ENCODE data around the gene PRR23A.
"Not testable (repeated sequence)": the region's sequence is repeated elsewhere in the genome, so short reads cannot be mapped to it uniquely, and the experiment has no call there.

The PRR23A gene

GRCh38 chr3:139006051-139006716, at the start of gene PRR23A:
Gene PRR23A, minus strand, starts transcription at chr3:139006268. Its CDS starts 0 bp downstream, at chr3:139006268.
- DNase-seq = no peak

- DNase-seq = no peak
Measured at GRCh38 chr3:139052802-139053600, 46.9 kb upstream of the PRR23A start.

GRCh38 chr3:139044366-139045210, 38.5 kb upstream of the PRR23A start, which contains the start of gene PRR23C:
Gene PRR23C, minus strand, starts transcription at chr3:139044892. Its CDS starts 272 bp downstream, at chr3:139044620.
- DNase-seq = no peak

GRCh38 chr3:139043554-139044365, 37.7 kb upstream of the PRR23A start:
- DNase-seq = no peak

- DNase-seq = no peak
Measured at GRCh38 chr3:139037478-139037877, 31.4 kb upstream of the PRR23A start.

- DNase-seq = no peak
Measured at GRCh38 chr3:139032326-139033002, 26.4 kb upstream of the PRR23A start.

GRCh38 chr3:139030576-139030975, 24.5 kb upstream of the PRR23A start:
- not testable (repeated sequence) for DNase-seq

GRCh38 chr3:139024968-139025367, 18.9 kb upstream of the PRR23A start:
- no peak for DNase-seq

- no peak for DNase-seq
Measured at GRCh38 chr3:139020868-139021234, 14.8 kb upstream of the PRR23A start, which contains the start of gene PRR23B. Gene PRR23B, minus strand, starts transcription at chr3:139020926. Its CDS starts 265 bp downstream, at chr3:139020661.

- no peak for DNase-seq
Measured at GRCh38 chr3:139020036-139020867, 14.2 kb upstream of the PRR23A start.

GRCh38 chr3:139016430-139017048, 10.5 kb upstream of the PRR23A start:
- no peak for DNase-seq

- DNase-seq = no peak
Measured at GRCh38 chr3:139005356-139005993, 593 bp downstream of the PRR23A start.

GRCh38 chr3:138995706-138996105, 10.4 kb downstream of the PRR23A start:
- no peak for DNase-seq

GRCh38 chr3:138987181-138987580, 18.9 kb downstream of the PRR23A start:
- DNase-seq = no peak

- no peak for DNase-seq
Measured at GRCh38 chr3:138985932-138986331, 20.1 kb downstream of the PRR23A start.

GRCh38 chr3:138984816-138985215, 21.3 kb downstream of the PRR23A start:
- no peak for DNase-seq

GRCh38 chr3:138976047-138976446, 30.0 kb downstream of the PRR23A start:
- no peak for DNase-seq

GRCh38 chr3:138975351-138975750, 30.7 kb downstream of the PRR23A start:
- DNase-seq = no peak

GRCh38 chr3:138974462-138974861, 31.6 kb downstream of the PRR23A start:
- DNase-seq = no peak

GRCh38 chr3:138972941-138973340, 33.1 kb downstream of the PRR23A start:
- no peak for DNase-seq
